Thoracic aorta (tissue), 2 donors: ENCODE results near the gene BSG. TPM values are rescaled to one million over a fixed set of nuclear protein-coding genes. Genes with fewer than 3 reads are reported as not detected.
"Not testable (repeated sequence)": the region's sequence is repeated elsewhere in the genome, so short reads cannot be mapped to it uniquely, and the experiment has no call there.

ENCODE experiments used
- ATAC-seq: fragments of 150-250 bp; one replicate; pipeline ENCODE4 v1.8.0; 2017; ENCODE audit warnings: low read depth; ENCODE audit not compliant: insufficient number of reproducible peaks, low FRiP score
- DNase-seq: peaks from one replicate; pipeline ENCODE4 v3.0.0-alpha.2; 2020; ENCODE audit warnings: low spot score
- H3K27ac ChIP-seq, 2 donors: fragments of 200-600 bp; sonication (generic); 1 replicate in 1 of 2; 2 replicates in 1 of 2; pipeline ENCODE4 v1.5.1; 2016; ENCODE audit warnings: mild to moderate bottlenecking in 2 of 2, moderate library complexity in 2 of 2
- H3K27me3 ChIP-seq: fragments of 200-600 bp; sonication (generic); replicated peaks from 2 replicates; pipeline ENCODE4 v1.6.0; 2016; ENCODE audit warnings: mild to moderate bottlenecking; ENCODE audit not compliant: insufficient read depth
- H3K36me3 ChIP-seq: fragments of 200-600 bp; sonication (generic); one replicate; pipeline ENCODE4 v1.5.1; 2016
- H3K4me1 ChIP-seq, 2 donors: fragments of 200-600 bp; sonication (generic); 1 replicate in 1 of 2; 2 replicates in 1 of 2; pipeline versions ENCODE4 v1.5.1 to v1.6.0; 2016; ENCODE audit warnings: low read depth in 2 of 2, mild to moderate bottlenecking in 1 of 2; ENCODE audit not compliant: control insufficient read depth in 1 of 2
- H3K4me3 ChIP-seq: fragments of 200-600 bp; sonication (generic); 2 replicates; pipeline ENCODE4 v1.5.1; 2016; ENCODE audit warnings: mild to moderate bottlenecking
- H3K9me3 ChIP-seq: fragments of 200-600 bp; sonication (generic); 2 replicates; pipeline ENCODE4 v1.5.1; 2016
- total RNA-seq, 2 donors: library from RNA; depleted of rRNA; stranded (reverse); fragments of >200 nt; gene quantifications; one replicate each; pipeline versions ENCODE4 v1.1.0 to v1.2.3, GENCODE V29; 2016
- TF ChIP-seq, protein P1 (sequence below): fragments of 200-600 bp; sonication (generic); IDR thresholded peaks from one replicate; pipeline ENCODE4 v1.5.1; 2019; ENCODE audit warnings: antibody characterized with exemption

BSG gene
- total RNA-seq, 2 donors from 2014 or later = 344 to 575 TPM

DNA sequence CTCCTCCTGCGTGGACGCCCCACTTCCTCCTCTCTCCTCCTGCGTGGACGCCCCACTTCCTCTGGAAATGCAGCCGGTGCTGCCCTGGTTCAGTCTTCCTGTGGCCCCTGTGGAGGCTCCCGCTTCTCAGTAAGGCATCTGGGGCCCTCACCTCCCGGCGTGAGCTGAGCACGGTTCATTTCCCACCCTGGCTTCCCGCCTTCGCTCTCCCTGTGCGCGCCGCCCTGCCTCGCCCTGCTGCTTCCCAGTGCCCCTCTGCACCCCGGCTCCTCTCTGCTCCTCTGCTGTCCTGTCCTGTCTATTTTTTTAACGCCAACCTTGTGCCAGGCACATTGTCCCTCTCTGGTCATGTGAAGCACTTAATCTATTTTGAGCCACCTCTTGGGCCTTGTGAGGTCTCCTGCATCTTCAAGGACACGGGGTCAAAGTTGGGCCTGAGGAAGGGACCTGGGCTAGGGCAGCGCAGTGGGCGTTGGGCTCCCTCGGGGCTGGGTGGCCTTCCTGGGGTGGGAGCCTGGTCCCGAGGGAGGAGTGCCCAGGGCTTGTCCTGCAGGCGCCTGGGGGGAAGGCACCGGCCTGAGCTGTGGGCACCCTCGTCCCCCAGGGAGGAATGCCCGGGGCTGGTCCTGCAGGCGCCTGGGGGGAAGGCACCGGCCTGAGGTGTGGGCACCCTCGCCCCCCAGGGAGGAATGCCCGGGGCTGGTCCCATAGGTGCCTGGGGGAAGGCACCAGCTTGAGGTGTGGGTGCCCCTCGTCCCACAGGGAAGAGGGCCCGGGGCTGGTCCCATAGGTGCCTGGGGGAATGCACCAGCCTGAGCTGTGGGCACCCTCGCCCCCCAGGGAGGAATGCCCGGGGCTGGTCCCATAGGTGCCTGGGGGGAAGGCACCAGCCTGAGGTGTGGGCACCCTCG lies 30.2 kb downstream of the BSG start:
- no peaks in the 10 kb centered on the region for H3K9me3 ChIP-seq
- no peak overlapping the region for H3K27ac ChIP-seq
- H3K4me3 ChIP-seq = no peak overlapping the region
- no peaks in the 10 kb centered on the region for H3K4me1 ChIP-seq
- no peaks in the 10 kb centered on the region for H3K36me3 ChIP-seq
- ATAC-seq = no peak
- DNase-seq = no peak
- no peaks in the 10 kb centered on the region for H3K27me3 ChIP-seq
- TF ChIP-seq, protein P1, sequence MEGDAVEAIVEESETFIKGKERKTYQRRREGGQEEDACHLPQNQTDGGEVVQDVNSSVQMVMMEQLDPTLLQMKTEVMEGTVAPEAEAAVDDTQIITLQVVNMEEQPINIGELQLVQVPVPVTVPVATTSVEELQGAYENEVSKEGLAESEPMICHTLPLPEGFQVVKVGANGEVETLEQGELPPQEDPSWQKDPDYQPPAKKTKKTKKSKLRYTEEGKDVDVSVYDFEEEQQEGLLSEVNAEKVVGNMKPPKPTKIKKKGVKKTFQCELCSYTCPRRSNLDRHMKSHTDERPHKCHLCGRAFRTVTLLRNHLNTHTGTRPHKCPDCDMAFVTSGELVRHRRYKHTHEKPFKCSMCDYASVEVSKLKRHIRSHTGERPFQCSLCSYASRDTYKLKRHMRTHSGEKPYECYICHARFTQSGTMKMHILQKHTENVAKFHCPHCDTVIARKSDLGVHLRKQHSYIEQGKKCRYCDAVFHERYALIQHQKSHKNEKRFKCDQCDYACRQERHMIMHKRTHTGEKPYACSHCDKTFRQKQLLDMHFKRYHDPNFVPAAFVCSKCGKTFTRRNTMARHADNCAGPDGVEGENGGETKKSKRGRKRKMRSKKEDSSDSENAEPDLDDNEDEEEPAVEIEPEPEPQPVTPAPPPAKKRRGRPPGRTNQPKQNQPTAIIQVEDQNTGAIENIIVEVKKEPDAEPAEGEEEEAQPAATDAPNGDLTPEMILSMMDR = no peak

DNA sequence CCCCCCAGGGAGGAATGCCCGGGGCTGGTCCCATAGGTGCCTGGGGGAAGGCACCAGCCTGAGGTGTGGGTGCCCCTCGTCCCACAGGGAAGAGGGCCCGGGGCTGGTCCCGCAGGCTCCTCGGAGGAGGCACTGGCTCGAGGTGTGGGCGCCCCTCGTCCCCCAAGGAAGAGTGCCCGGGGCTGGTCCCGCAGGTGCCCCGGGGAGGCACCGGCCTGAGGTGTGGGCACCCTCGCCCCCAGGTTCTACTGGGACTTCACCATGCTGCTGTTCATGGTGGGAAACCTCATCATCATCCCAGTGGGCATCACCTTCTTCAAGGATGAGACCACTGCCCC lies 30.9 kb downstream of the BSG start:
- H3K36me3 ChIP-seq, DNase-seq, H3K27me3 ChIP-seq, ATAC-seq, H3K4me1 ChIP-seq, H3K4me3 ChIP-seq, H3K9me3 ChIP-seq, H3K27ac ChIP-seq: not testable (repeated sequence)

DNA sequence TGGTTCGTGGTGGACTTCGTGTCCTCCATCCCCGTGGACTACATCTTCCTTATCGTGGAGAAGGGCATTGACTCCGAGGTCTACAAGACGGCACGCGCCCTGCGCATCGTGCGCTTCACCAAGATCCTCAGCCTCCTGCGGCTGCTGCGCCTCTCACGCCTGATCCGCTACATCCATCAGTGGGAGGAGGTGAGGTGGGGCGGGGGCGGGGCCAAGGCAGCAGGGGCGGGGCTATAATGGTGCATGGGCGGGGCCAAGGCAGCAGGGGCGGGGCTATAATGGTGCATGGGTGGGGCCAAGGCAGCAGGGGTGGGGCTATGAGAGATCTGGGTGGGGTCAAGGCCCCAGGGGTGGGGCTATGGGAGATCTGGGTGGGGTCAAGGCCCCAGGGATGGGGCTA lies 31.4 kb downstream of the BSG start:
- not testable (repeated sequence) for H3K36me3 ChIP-seq, H3K27ac ChIP-seq, ATAC-seq, H3K9me3 ChIP-seq, H3K27me3 ChIP-seq, H3K4me3 ChIP-seq, H3K4me1 ChIP-seq, DNase-seq

DNA sequence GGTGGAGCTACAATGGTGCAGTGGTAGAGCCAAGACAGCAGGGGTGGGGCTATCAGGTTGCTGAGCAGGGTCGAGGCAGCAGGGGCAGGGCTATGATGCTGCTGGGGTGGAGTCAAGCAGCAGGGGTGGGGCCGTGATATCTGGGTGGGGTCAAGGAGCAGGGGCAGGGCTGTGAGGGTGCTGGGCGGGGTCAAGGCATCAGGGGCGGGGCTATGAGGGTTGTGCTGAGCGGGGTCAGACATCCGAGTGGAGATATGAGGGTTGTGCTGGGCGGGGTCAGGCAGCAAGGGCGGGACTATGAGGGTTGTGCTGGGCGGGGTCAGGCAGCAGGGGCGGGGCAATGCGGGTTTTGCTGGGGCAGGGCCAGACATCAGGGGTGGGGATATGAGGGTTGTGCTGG lies 32.0 kb downstream of the BSG start:
- Histone ChIP-seq H3K27ac (no peak overlapping the region), H3K4me3 (no peak overlapping the region), H3K4me1 (no peaks in the 10 kb centered on the region), H3K27me3 (no peaks in the 10 kb centered on the region), H3K9me3 (no peaks in the 10 kb centered on the region), H3K36me3 (no peaks in the 10 kb centered on the region)
- DNase-seq = no peak
- no peak for ATAC-seq
- TF ChIP-seq, protein P1 = no peak

DNA sequence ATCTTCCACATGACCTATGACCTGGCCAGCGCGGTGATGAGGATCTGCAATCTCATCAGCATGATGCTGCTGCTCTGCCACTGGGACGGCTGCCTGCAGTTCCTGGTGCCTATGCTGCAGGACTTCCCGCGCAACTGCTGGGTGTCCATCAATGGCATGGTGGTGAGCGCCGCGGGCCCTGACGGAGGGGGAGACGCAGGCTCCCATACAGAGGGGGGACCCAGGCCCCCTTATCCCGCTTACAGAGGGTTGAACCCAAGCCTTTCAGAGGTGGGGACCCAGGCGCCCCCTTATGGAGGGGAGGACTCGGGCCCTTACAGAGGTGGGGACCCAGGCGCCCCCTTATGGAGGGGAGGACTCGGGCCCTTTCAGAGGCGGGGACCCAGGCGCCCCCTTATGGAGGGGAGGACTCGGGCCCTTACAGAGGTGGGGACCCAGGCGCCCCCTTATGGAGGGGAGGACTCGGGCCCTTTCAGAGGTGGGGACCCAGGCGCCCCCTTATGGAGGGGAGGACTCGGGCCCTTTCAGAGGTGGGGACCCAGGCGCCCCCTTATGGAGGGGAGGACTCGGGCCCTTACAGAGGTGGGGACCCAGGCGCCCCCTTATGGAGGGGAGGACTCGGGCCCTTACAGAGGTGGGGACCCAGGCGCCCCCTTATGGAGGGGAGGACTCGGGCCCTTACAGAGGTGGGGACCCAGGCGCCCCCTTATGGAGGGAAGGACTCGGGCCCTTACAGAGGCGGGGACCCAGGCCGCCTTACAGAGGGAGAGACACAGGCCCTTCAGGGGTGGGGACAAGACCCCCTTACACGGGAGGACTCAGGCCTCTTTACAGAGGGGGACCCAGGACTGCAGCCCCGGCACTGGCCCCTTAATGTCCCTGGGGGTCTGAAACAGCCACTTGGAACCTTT lies 32.9 kb downstream of the BSG start:
- not testable (repeated sequence) for H3K4me3 ChIP-seq, H3K27me3 ChIP-seq, DNase-seq, ATAC-seq, H3K9me3 ChIP-seq, H3K27ac ChIP-seq, H3K4me1 ChIP-seq, H3K36me3 ChIP-seq

DNA sequence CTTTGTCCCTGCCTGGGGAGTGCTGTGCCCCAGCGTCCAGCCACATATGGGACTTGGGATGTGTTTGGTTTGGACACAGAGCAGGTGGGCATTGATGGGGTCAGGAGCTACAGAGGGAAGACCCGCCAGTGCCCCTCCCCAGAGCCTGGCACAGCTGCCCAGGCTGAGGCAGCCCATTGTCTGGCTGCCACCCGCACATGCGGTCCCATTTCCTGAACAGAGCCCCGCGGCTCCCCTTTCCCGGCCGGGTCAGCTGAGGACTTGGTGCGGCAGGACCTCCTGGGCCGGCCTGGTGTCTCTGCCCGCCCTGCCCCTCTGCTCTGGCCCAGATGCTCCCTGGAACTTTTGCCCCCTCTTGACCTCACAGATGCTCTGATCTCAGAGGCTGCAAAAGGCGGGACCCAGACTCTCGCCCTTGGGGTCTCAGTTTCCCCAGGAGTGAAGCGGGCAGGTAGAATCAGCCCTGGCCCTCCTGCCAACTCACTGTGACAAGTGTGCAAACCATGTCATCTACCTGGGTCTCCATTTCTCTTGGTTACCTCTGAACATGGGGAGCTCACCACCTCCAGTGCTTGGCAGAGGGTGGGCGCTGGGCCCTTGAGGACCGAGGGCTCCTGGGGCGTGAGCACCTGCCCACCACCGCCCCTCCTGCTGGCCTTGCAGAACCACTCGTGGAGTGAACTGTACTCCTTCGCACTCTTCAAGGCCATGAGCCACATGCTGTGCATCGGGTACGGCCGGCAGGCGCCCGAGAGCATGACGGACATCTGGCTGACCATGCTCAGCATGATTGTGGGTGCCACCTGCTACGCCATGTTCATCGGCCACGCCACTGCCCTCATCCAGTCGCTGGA lies 35.1 kb downstream of the BSG start:
- TF ChIP-seq, protein P1 = no peak
- no peaks in the 10 kb centered on the region for H3K9me3 ChIP-seq
- H3K4me3 ChIP-seq = no peak overlapping the region
- H3K36me3 ChIP-seq = no peaks in the 10 kb centered on the region
- ATAC-seq (no peak), DNase-seq (no peak)
- no peak overlapping the region for H3K27ac ChIP-seq
- H3K27me3 ChIP-seq = no peaks in the 10 kb centered on the region
- H3K4me1 ChIP-seq = no peaks in the 10 kb centered on the region
